Measurements from ENCODE around the gene COL4A1. TPM values are rescaled to one million over a fixed set of nuclear protein-coding genes. Genes with fewer than 3 reads are reported as not detected.

COL4A1 gene
- total RNA-seq, 2 donors from 2014 or later, result 80.4 to 253 TPM

DNA sequence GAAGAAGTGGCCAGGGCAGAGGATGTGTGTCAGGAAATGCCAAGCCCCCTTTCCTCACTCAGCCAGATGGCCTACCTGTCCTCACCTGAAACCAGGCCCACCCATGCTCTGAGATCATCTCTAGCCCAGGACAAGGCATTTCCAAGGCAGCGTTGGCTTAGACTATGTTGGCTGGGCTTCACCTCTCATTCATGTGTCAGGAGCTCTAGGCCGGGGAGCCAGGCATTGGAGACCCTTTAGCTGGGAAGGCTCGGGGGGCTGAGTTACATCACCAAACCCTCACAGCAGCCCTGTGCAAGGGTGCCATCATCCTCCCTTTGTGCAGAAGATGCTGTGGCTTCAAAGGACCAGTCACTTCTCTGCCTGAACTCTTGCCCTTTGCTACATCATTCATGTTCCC lies 40.1 kb upstream of the COL4A1 start:
- Histone ChIP-seq H3K36me3 (replicated peaks in 1 of 2; ENCODE audit: insufficient read depth in 1 of 2, low read depth in 2 of 2) (no peaks in the 10 kb centered on the region), H3K27me3 (no peaks in the 10 kb centered on the region), H3K4me1 (peaks cover 12% of the 10 kb centered on the region), H3K4me3 (no peak overlapping the region), H3K27ac (peak overlapping the region in 1 of 4 donors; percentile 44), H3K9me3 (no peaks in the 10 kb centered on the region)
- DNase-seq (no peak), ATAC-seq (no peak)
- TF ChIP-seq, protein P1, sequence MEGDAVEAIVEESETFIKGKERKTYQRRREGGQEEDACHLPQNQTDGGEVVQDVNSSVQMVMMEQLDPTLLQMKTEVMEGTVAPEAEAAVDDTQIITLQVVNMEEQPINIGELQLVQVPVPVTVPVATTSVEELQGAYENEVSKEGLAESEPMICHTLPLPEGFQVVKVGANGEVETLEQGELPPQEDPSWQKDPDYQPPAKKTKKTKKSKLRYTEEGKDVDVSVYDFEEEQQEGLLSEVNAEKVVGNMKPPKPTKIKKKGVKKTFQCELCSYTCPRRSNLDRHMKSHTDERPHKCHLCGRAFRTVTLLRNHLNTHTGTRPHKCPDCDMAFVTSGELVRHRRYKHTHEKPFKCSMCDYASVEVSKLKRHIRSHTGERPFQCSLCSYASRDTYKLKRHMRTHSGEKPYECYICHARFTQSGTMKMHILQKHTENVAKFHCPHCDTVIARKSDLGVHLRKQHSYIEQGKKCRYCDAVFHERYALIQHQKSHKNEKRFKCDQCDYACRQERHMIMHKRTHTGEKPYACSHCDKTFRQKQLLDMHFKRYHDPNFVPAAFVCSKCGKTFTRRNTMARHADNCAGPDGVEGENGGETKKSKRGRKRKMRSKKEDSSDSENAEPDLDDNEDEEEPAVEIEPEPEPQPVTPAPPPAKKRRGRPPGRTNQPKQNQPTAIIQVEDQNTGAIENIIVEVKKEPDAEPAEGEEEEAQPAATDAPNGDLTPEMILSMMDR (IDR thresholded peaks at IDR 0.05), result no peak
- TF ChIP-seq POLR2A (IDR thresholded peaks at IDR 0.05), result no peak
- intact Hi-C loops (cut with DNase I), result no loop called here
- WGBS, 2 donors, result 76 to 93% methylated on average over 3 of the region's 3 CpGs

DNA sequence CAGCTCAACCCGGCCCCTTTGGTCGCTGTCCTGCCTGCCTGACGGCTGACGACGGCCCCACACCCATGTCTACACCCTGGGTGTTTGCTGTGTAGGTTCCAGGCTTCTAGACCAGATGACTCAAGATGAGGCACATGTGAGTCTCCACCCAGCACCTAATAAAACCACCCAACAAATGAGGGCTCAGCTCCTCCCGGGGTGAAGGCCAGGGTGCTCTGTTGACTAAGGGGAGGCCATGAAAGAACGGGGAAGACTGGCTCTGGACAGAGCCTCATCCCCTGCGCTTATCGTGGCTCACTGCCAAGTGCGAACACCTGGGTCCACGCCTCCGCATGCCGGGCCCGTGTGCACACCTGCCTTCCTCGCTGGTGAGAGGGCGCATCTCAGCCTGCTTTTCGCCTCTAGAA lies 39.7 kb upstream of the COL4A1 start:
- ATAC-seq, result no peak
- H3K4me1 ChIP-seq, result peaks cover 16% of the 10 kb centered on the region
- no peaks in the 10 kb centered on the region for H3K36me3 ChIP-seq (replicated peaks in 1 of 2; ENCODE audit: insufficient read depth in 1 of 2, low read depth in 2 of 2)
- no peak overlapping the region for H3K4me3 ChIP-seq
- no peak for DNase-seq
- TF ChIP-seq, protein P1 (IDR thresholded peaks at IDR 0.05), result no peak
- no peak for TF ChIP-seq POLR2A (IDR thresholded peaks at IDR 0.05)
- no peak overlapping the region for H3K27ac ChIP-seq
- H3K9me3 ChIP-seq, result no peaks in the 10 kb centered on the region
- WGBS, 2 donors, result 78 to 88% methylated on average over 12 to 17 of the region's 17 CpGs
- intact Hi-C loops (cut with DNase I), result no loop called here
- H3K27me3 ChIP-seq, result no peaks in the 10 kb centered on the region

DNA sequence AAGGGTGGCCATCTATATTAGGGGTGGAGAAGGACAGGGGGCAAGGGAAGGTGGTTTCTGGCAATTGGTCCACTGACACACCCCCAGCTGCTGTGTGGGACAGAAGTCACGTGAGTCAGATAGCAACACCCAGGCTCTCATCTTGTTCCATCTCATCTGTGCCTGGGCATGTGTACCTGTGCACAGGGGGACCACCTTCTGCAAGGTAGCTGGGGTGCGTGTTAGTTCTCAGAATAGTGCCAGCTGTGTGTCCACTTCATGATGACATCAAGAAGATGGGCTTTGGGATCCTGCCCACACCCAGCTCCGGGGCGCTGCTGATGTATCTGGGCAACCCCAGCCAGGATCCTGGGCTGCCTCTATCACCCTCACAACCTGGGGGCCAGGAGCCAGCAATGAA lies 38.7 kb upstream of the COL4A1 start:
- no peak for DNase-seq
- no peak for ATAC-seq
- no peaks in the 10 kb centered on the region for H3K36me3 ChIP-seq (replicated peaks in 1 of 2; ENCODE audit: insufficient read depth in 1 of 2, low read depth in 2 of 2)
- WGBS, 2 donors, result 79 to 92% methylated on average over 4 of the region's 4 CpGs
- no peaks in the 10 kb centered on the region for H3K27me3 ChIP-seq
- H3K4me3 ChIP-seq, result no peak overlapping the region
- no peak for TF ChIP-seq POLR2A (IDR thresholded peaks at IDR 0.05)
- TF ChIP-seq, protein P1 (IDR thresholded peaks at IDR 0.05), result no peak
- H3K27ac ChIP-seq, result no peak overlapping the region
- peaks cover 24% of the 10 kb centered on the region for H3K4me1 ChIP-seq
- intact Hi-C loops (cut with DNase I), result no loop called here
- H3K9me3 ChIP-seq, result no peaks in the 10 kb centered on the region

DNA sequence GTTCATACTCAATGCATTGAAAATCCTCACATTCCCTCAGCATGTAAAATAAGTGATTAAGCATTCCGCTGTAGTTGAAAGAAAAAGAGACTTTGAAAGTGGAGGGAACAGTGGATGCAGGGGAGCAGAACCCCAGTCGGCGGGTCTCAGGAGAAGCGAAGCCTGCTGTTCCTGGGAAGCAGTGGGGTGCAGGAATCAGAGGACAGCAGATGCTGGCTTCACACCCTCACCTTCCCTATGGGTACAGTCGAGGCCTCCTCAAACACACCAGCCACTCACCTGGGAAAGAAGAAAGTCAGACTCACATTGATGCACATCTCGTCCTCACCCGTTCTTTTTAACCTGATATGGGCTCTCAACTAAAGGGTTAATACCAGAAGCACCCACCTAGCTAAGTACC lies 38.3 kb upstream of the COL4A1 start:
- intact Hi-C loops (cut with DNase I), result no loop called here
- WGBS, 2 donors, result 78 to 81% methylated on average over 7 of the region's 7 CpGs
- H3K9me3 ChIP-seq, result no peaks in the 10 kb centered on the region
- no peak overlapping the region for H3K27ac ChIP-seq
- H3K27me3 ChIP-seq, result no peaks in the 10 kb centered on the region
- TF ChIP-seq POLR2A (IDR thresholded peaks at IDR 0.05), result no peak
- TF ChIP-seq, protein P1 (IDR thresholded peaks at IDR 0.05), result no peak
- no peak for DNase-seq
- no peak for ATAC-seq
- H3K36me3 ChIP-seq (replicated peaks in 1 of 2; ENCODE audit: insufficient read depth in 1 of 2, low read depth in 2 of 2), result no peaks in the 10 kb centered on the region
- H3K4me3 ChIP-seq, result no peak overlapping the region
- H3K4me1 ChIP-seq, result peaks cover 24% of the 10 kb centered on the region

DNA sequence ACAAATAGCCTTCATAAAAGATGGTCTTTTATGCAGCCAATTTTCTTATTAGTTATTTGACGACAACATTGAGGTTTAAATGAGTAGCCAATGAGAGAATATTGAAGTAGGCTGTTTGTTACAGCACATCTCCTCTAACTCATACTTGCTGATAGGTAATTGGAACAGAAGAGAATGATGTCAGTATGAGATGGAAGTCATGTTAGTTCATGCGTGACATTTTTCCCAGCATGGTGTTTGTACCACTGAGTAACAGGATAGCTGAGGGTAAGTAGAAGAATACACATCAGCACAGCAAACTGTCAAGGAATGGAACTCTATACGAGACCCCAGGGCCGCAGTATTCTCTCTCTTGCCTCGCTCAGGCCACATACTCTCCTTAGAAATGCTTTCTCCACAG lies 37.4 kb upstream of the COL4A1 start:
- DNase-seq, result no peak
- intact Hi-C loops (cut with DNase I), result no loop called here
- 86 to 88% methylated on average over 5 of the region's 5 CpGs for WGBS, 2 donors
- H3K4me3 ChIP-seq, result no peak overlapping the region
- H3K27me3 ChIP-seq, result no peaks in the 10 kb centered on the region
- ATAC-seq, result no peak
- no peaks in the 10 kb centered on the region for H3K9me3 ChIP-seq
- H3K36me3 ChIP-seq (replicated peaks in 1 of 2; ENCODE audit: insufficient read depth in 1 of 2, low read depth in 2 of 2), result no peaks in the 10 kb centered on the region
- no peak for TF ChIP-seq POLR2A (IDR thresholded peaks at IDR 0.05)
- TF ChIP-seq, protein P1 (IDR thresholded peaks at IDR 0.05), result no peak
- H3K4me1 ChIP-seq, result peaks cover 24% of the 10 kb centered on the region
- H3K27ac ChIP-seq, result no peak overlapping the region
